ENCODE data around the gene PRDM5.

The PRDM5 gene

GRCh38 chr4:120861852-120862251 is 60.7 kb downstream of the PRDM5 start:
- no peak overlapping the region for H3K27ac ChIP-seq
- DNase-seq (ENCODE audit: low read depth, low spot score) = no peak

GRCh38 chr4:120858776-120859175 is 63.8 kb downstream of the PRDM5 start:
- H3K27ac ChIP-seq = no peak overlapping the region
- no peak for DNase-seq (ENCODE audit: low read depth, low spot score)

GRCh38 chr4:120857312-120857711 is 65.2 kb downstream of the PRDM5 start:
- no peak overlapping the region for H3K27ac ChIP-seq
- no peak for DNase-seq (ENCODE audit: low read depth, low spot score)

- no peak for DNase-seq (ENCODE audit: low read depth, low spot score)
- no peak overlapping the region for H3K27ac ChIP-seq
Measured at GRCh38 chr4:120856294-120856693, 66.2 kb downstream of the PRDM5 start.

- no peak for DNase-seq (ENCODE audit: low read depth, low spot score)
- no peak overlapping the region for H3K27ac ChIP-seq
Measured at GRCh38 chr4:120855307-120856001, 67.1 kb downstream of the PRDM5 start.

GRCh38 chr4:120853161-120853935 is 69.2 kb downstream of the PRDM5 start:
- no peak overlapping the region for H3K27ac ChIP-seq
- no peak for DNase-seq (ENCODE audit: low read depth, low spot score)

- no peak overlapping the region for H3K27ac ChIP-seq
Measured at GRCh38 chr4:120850018-120850599, 72.4 kb downstream of the PRDM5 start.

GRCh38 chr4:120847019-120847582 is 75.4 kb downstream of the PRDM5 start:
- DNase-seq (ENCODE audit: low read depth, low spot score) = no peak
- no peak overlapping the region for H3K27ac ChIP-seq

More at GRCh38 chr4:120850018-120850599, 72.4 kb downstream of the PRDM5 start:
- no peak for DNase-seq (ENCODE audit: low read depth, low spot score)

GRCh38 chr4:120844528-120844921 is 78.0 kb downstream of the PRDM5 start:
- no peak for DNase-seq (ENCODE audit: low read depth, low spot score)

GRCh38 chr4:120843849-120844527 is 78.5 kb downstream of the PRDM5 start:
- H3K27ac ChIP-seq = no peak overlapping the region

More at GRCh38 chr4:120844528-120844921, 78.0 kb downstream of the PRDM5 start:
- H3K27ac ChIP-seq = no peak overlapping the region

GRCh38 chr4:120842031-120842430 is 80.5 kb downstream of the PRDM5 start:
- no peak for DNase-seq (ENCODE audit: low read depth, low spot score)
- H3K27ac ChIP-seq = no peak overlapping the region

More at GRCh38 chr4:120843849-120844527, 78.5 kb downstream of the PRDM5 start:
- no peak for DNase-seq (ENCODE audit: low read depth, low spot score)

GRCh38 chr4:120841580-120841979 is 80.9 kb downstream of the PRDM5 start:
- H3K27ac ChIP-seq = no peak overlapping the region
- DNase-seq (ENCODE audit: low read depth, low spot score) = no peak

- H3K27ac ChIP-seq = no peak overlapping the region
- DNase-seq (ENCODE audit: low read depth, low spot score) = no peak
Measured at GRCh38 chr4:120839974-120840751, 82.4 kb downstream of the PRDM5 start.

GRCh38 chr4:120839334-120839973 is 83.1 kb downstream of the PRDM5 start:
- H3K27ac ChIP-seq = no peak overlapping the region
- no peak for DNase-seq (ENCODE audit: low read depth, low spot score)

GRCh38 chr4:120838784-120839183 is 83.7 kb downstream of the PRDM5 start:
- no peak overlapping the region for H3K27ac ChIP-seq
- no peak for DNase-seq (ENCODE audit: low read depth, low spot score)

GRCh38 chr4:120837656-120838055 is 84.9 kb downstream of the PRDM5 start:
- no peak overlapping the region for H3K27ac ChIP-seq
- DNase-seq (ENCODE audit: low read depth, low spot score) = no peak

- no peak overlapping the region for H3K27ac ChIP-seq
- no peak for DNase-seq (ENCODE audit: low read depth, low spot score)
Measured at GRCh38 chr4:120835342-120835741, 87.2 kb downstream of the PRDM5 start.

GRCh38 chr4:120830204-120830603 is 92.3 kb downstream of the PRDM5 start:
- DNase-seq (ENCODE audit: low read depth, low spot score) = no peak
- no peak overlapping the region for H3K27ac ChIP-seq

Measured in epithelial cell of prostate (primary cell).